Panc1 (cell line): ENCODE data around the gene GIPC3. TPM values are rescaled to one million over a fixed set of nuclear protein-coding genes. Genes with fewer than 3 reads are reported as not detected.
A peak's percentile ranks its signal among the peaks of the same experiment; 100 is the strongest.

Experiments
- ATAC-seq: fragments of 200-7000 bp; cut with Tn5 transposase; 2 replicates; pipeline ENCODE4 v1.9.1; 2020; ENCODE audit warnings: mild to moderate bottlenecking, moderate library complexity
- BruUV-seq: library from RNA; stranded (reverse); fragments of 400-500 nt; replicated peaks from 2 replicates; lab custom pipeline; 2021; lab: Mats Ljungman, UMichigan
- CTCF ChIA-PET: fragments of 300-600 bp; sonication (Branson Sonifier 250); formaldehyde crosslinking; loops from one replicate; lab custom pipeline; 2022; ENCODE audit warnings: antibody characterized with exemption; lab: Charles Lee
- POLR2A ChIA-PET: fragments of 300-600 bp; sonication (Branson Sonifier 250); formaldehyde crosslinking; loops from one replicate; lab custom pipeline; 2022; ENCODE audit warnings: antibody characterized with exemption; lab: Charles Lee
- DNase-seq: peaks from one replicate; pipeline ENCODE4 v3.0.0-alpha.2; 2010; ENCODE audit warnings: low read depth, low spot score
- H3K27ac ChIP-seq: 2 replicates; pipeline ENCODE4 v1.5.1; 2011; ENCODE audit warnings: mild to moderate bottlenecking, low read length, inconsistent platforms
- H3K27me3 ChIP-seq: fragments of 200-500 bp; sonication (Bioruptor generic); 2 replicates; pipeline ENCODE4 v1.6.0; 2014; ENCODE audit warnings: low read length, inconsistent platforms; ENCODE audit not compliant: control insufficient read depth, insufficient read depth
- H3K36me3 ChIP-seq: fragments of 200-500 bp; sonication (Bioruptor generic); 2 replicates; pipeline ENCODE4 v1.5.1; 2014; ENCODE audit warnings: inconsistent platforms, mild to moderate bottlenecking, low read length, moderate library complexity; ENCODE audit not compliant: control insufficient read depth, insufficient read depth
- H3K4me1 ChIP-seq: 2 replicates; pipeline ENCODE4 v1.5.1; 2011; ENCODE audit warnings: inconsistent platforms, mild to moderate bottlenecking, low read length, moderate library complexity; ENCODE audit not compliant: control insufficient read depth, insufficient read depth
- H3K4me3 ChIP-seq, 2 experiments: 2 replicates each; pipeline ENCODE4 v1.5.1; 2011 to 2012; ENCODE audit warnings: low read depth in 2 of 2, low read length in 2 of 2, mild to moderate bottlenecking in 2 of 2, inconsistent platforms in 1 of 2, moderate library complexity in 1 of 2
- H3K9me3 ChIP-seq: fragments of 200-500 bp; sonication (Bioruptor generic); 2 replicates; pipeline ENCODE4 v1.5.1; 2014; ENCODE audit warnings: low read depth, mild to moderate bottlenecking, inconsistent platforms, low read length, moderate library complexity; ENCODE audit not compliant: control insufficient read depth, insufficient read depth
- CTCF ChIP-seq: fragments of 450-650 bp; IDR thresholded peaks from 2 replicates; pipeline ENCODE4 v1.5.1; 2017; ENCODE audit warnings: mild to moderate bottlenecking
- POLR2AphosphoS5 ChIP-seq: IDR thresholded peaks from 2 replicates; pipeline ENCODE4 v1.6.1; 2012; ENCODE audit warnings: mild to moderate bottlenecking, low read depth, low read length, moderate library complexity
- REST ChIP-seq, 2 experiments: IDR thresholded peaks; 2 replicates each; pipeline ENCODE4 v1.6.1; 2011 to 2012; ENCODE audit warnings: low read depth in 2 of 2, control low read depth in 1 of 2, low read length in 1 of 2, mild to moderate bottlenecking in 1 of 2, moderate library complexity in 1 of 2; ENCODE audit not compliant: insufficient read depth in 1 of 2
- SIN3A ChIP-seq: IDR thresholded peaks from 2 replicates; pipeline ENCODE4 v1.6.1; 2012; ENCODE audit warnings: low read depth, mild to moderate bottlenecking, low read length, moderate library complexity, borderline replicate concordance; ENCODE audit not compliant: insufficient read depth
- TCF7L2 ChIP-seq: IDR thresholded peaks from 2 replicates; pipeline ENCODE4 v1.6.1; 2011; ENCODE audit warnings: mild to moderate bottlenecking, low read depth, low read length, inconsistent platforms
- in situ Hi-C: cut with HindIII; loops from 2 replicates; pipeline ENCODE4 v1.10.0; 2016; ENCODE audit warnings: low sequenced_read_pairs, low pct_unique_long_range_greater_than_20kb
- intact Hi-C: fragments of 100-400 bp; cut with micrococcal nuclease; formaldehyde crosslinking; loops from one replicate; pipeline ENCODE4 v1.10.0; 2022; ENCODE audit not compliant: unreplicated experiment
- total RNA-seq: library from RNA; stranded (reverse); gene quantifications from one replicate; pipeline ENCODE4 v1.2.1, GENCODE V29; 2021; ENCODE audit not compliant: unreplicated experiment

GIPC3 gene
- total RNA-seq, 1 experiment from 2014 or later, result 0.92 TPM

GRCh38 chr19:3604987-3605343 lies 19.7 kb downstream of the GIPC3 start:
- Histone ChIP-seq H3K4me1 (peaks cover 32% of the 10 kb centered on the region), H3K9me3 (no peaks in the 10 kb centered on the region), H3K27me3 (no peaks in the 10 kb centered on the region), H3K27ac (no peak overlapping the region), H3K4me3 (no peak overlapping the region; a peak in 1 of 4 replicates), H3K36me3 (no peaks in the 10 kb centered on the region)
- no TSS peak for BruUV-seq
- ChIA-PET CTCF (interaction anchor here (0.5 kb wide), 1 partner anchor 22 kb away, joined by 7 read pairs; no protein-coding TSS in a partner anchor), POLR2A (no interaction called here)
- DNase-seq (no peak), ATAC-seq (no peak)
- TF ChIP-seq TCF7L2 (no peak), REST (IDR thresholded peaks at IDR 0.05; ENCODE audit: insufficient read depth in 1 of 2, low read depth in 2 of 2, low read length in 1 of 2) (no peak), POLR2AphosphoS5 (no peak), CTCF (no peak), SIN3A (no peak)
- intact Hi-C loops, result no loop called here
- in situ Hi-C loops, result no loop called here

- no TSS peak for BruUV-seq
- Histone ChIP-seq H3K4me3 (peak overlapping the region in 1 of 2 experiments; percentile 11; a peak in 1 of 4 replicates), H3K27ac (no peak overlapping the region), H3K9me3 (no peaks in the 10 kb centered on the region), H3K27me3 (no peaks in the 10 kb centered on the region), H3K36me3 (no peaks in the 10 kb centered on the region), H3K4me1 (peaks cover 36% of the 10 kb centered on the region)
- POLR2A ChIA-PET, result no interaction called here
- TF ChIP-seq TCF7L2, result no peak
- TF ChIP-seq POLR2AphosphoS5, result no peak
- no peak for TF ChIP-seq CTCF
- no peak for TF ChIP-seq SIN3A
- no peak for TF ChIP-seq REST (IDR thresholded peaks at IDR 0.05; ENCODE audit: insufficient read depth in 1 of 2, low read depth in 2 of 2, low read length in 1 of 2)
- DNase-seq (no peak), ATAC-seq (no peak)
- intact Hi-C loops, result no loop called here
- in situ Hi-C loops, result no loop called here
- CTCF ChIA-PET, result interaction anchor here (0.5 kb wide), 1 partner anchor 23 kb away, joined by 7 read pairs; no protein-coding TSS in a partner anchor
These were observed 20.1 kb downstream of the GIPC3 start for GRCh38 chr19:3605361-3605760.
